ENCODE measurements around the gene TOPORS.

Gene TOPORS

DNA sequence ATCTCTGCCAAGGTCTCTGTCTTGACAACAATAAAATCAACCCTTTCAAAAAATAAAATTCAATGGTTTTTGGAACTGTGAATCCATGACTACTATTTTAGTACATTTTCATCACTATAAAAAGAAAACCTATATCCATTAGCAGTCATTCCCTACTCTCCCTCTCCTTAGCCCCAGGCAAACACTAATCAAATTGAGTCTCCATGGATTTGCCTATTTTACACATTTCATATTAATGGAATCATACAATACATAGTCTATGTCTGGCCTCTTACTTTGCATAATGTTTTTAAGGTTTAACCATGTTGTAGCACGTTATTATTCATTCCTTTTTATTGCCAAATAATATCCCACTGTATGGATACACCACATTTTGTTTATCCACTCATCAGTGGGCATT is 50.5 kb downstream of the TOPORS start:
- no peak for DNase-seq

DNA sequence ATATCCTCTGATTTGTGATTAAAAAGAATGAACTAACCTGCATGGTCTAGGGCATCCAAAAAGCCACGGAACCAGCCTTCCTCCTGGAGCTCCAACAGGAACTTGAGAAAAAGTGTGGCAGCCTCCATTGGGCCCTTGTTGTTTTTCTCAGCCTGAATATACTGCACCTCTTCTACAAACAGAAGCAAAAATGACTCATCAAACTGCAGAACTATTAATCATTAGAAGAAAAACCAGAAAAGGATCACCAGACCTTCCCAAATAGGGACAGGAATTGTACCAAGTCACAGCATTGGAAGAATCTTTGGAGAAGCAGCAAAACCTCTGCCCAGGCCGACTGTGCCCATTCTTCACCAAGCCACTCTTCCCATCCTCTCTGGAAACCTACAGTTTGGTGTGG is 51.6 kb downstream of the TOPORS start:
- DNase-seq = no peak

DNA sequence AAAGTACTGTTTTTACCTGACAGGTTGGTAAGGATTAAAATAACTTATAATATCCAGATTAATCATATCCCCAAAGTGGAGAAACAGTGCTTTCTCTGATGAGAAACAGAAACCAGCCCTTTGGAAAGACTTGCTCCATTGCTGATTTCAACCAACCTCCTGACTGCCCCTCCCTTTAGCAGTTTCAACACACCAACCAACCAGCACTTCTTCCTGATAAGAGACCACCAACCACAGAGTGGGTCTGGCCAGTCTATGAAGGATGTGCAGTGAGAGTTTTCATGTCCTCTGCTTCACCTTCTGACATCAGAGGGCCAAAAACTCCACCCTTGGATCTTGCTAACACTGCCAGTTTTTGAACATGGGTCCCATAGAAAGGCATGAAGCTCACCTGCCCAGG is 54.5 kb downstream of the TOPORS start:
- no peak for DNase-seq

DNA sequence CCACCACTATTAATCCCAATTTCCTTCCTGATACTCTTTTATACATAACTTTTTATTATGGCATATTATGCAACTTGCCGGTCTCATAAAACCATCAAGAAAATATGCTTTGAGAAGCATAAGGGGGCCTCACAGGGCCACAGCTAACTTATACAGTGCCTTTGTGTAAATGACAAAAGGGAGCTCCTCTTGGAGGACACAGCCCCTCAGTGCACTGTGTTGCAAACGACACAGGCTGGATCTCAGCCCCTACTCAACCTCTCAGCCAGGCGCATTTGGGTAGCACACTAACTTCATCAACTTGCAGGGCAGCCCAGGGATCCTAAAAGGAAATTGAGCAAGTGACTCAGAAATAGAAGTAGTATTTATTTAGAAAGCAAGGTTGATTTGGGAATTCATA is 61.8 kb downstream of the TOPORS start:
- DNase-seq = no peak

All from activated naive CD4-positive, alpha-beta T cell (primary cell).